ENCODE measurements around the gene POU3F1. TPM values are rescaled to one million over a fixed set of nuclear protein-coding genes. Genes with fewer than 3 reads are reported as not detected.

Gene POU3F1
- total RNA-seq, 4 donors from 2014 or later = 0.19 TPM; not detected in 3

DNA sequence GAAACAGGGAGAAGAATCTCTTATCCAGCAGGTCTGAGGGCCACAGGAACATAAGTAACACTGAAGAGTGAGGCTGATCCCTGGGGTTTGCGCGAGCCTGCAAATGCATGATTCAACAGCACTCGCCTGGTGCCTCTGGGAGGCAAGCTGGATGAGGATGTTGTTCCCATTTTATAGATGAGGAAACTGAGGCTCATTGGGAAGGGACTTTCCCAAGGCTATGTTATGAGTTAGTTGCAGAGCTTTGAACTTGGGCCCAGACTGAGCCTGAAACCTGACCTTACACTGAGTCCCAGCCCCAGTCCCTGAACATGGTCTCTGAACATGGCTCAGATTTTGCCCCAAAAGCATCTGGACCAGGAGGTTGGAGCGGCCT lies 27.7 kb upstream of the POU3F1 start:
- ATAC-seq (ENCODE audit: low FRiP score) = no peak
- DNase-seq (ENCODE audit: low spot score) = no peak
- TF ChIP-seq, protein P1, sequence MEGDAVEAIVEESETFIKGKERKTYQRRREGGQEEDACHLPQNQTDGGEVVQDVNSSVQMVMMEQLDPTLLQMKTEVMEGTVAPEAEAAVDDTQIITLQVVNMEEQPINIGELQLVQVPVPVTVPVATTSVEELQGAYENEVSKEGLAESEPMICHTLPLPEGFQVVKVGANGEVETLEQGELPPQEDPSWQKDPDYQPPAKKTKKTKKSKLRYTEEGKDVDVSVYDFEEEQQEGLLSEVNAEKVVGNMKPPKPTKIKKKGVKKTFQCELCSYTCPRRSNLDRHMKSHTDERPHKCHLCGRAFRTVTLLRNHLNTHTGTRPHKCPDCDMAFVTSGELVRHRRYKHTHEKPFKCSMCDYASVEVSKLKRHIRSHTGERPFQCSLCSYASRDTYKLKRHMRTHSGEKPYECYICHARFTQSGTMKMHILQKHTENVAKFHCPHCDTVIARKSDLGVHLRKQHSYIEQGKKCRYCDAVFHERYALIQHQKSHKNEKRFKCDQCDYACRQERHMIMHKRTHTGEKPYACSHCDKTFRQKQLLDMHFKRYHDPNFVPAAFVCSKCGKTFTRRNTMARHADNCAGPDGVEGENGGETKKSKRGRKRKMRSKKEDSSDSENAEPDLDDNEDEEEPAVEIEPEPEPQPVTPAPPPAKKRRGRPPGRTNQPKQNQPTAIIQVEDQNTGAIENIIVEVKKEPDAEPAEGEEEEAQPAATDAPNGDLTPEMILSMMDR (IDR thresholded peaks at IDR 0.05) = no peak

DNA sequence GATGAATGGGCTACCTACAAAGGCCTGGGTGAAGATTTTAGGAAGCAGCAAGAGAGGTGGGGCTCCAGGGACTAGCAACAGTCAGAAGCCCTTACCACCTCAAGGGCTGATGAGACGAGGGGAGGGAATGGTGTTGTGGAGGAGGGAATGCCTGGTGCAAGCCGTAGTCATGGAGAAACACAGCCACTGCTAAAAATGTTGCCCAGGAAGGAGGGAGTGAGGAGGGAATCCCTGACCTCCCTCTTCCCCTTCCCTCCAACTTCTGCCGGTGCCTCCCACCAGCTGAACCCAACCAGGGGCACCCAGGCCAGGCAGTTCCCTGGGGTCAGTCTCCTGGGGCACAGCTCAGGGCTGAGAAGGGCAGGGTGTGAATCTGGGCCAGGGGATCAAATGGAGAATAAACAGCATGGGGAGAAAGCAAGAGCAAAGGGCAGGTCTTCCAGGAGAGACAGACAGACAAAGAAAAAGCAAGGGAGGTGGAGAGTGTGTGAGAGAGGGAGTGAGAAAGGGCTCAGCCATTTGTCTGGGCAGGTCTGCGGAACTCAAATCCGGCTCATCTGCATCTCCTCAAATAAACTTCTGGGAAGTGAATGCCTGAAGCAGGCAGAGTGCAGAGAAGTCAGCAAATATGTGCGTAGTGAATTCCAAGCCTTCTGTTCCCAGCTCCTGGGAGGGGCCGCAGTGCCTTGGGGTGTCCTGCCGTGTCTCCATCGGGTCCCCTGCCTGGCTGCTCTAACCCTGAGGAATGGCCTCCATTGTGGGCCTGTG lies 27.1 kb upstream of the POU3F1 start:
- ATAC-seq (ENCODE audit: low FRiP score) = no peak

DNA sequence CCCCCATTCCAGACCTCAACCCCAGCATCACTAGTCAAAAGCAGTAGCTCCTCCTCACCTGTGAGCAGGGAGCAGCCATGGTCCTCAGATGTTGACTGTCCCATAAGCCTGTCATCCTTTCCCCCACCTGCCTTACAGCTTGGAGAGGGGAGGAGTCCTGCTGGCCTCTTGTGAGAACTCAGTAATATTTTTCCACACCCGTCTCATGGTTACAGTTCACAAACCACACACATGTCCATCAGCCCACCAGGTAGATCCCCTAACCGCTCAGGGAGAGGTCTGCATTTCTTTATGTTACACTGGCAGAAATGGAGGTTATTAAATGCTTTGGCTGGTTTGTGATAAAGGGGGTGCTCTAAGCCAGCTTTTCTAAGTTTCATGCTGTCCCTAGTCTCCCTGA lies 26.3 kb upstream of the POU3F1 start:
- no peak for DNase-seq (ENCODE audit: low spot score)
- TF ChIP-seq, protein P1 (IDR thresholded peaks at IDR 0.05) = no peak

More for the DNA sequence above, 27.1 kb upstream of the POU3F1 start:
- TF ChIP-seq, protein P1 (IDR thresholded peaks at IDR 0.05) = no peak
- DNase-seq (ENCODE audit: low spot score) = no peak

DNA sequence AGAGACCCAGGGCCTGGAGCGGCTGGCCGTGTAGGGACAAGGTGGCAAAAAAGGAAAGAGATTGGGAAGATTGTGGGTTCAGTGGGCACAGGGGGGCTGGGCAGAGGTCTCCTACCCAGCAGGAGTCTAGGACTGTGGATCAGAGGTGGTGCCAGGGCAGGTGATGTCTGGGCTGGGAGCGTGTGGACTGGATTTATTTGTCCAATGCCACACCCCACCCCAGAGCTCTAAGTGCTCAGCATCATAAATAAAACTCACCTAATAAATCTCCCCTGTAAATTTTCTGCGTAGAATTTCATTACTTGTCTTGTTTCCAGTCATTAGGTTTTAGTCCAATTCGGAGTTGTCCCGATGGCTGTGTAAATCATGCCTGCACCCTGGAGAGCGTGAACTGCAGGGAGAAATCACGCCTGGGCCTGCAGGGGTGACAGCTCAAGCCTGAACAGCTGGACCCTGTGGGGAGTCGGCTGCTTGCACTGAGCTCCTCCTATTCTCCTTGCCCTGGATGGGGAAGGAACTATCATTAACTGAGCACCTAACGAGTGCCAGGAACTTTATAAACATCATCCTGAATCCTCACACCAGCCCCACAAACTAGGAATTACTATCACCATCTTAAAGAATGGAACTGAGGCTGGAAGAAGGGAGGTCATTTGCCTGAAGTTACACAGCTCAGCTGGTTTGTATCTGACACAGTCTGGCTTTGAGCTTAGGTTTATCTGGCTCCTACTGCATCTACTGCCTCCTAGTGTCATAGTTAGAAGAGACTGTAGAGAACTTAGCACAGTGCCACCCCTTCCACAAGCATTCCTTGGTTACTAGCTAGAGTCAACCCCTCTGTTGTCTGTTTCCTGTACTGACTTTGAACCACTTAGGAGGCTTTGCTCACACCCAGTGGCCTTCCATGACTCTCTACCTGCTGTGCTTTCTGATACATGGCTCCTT lies 25.0 kb upstream of the POU3F1 start:
- ATAC-seq (ENCODE audit: low FRiP score) (no peak), DNase-seq (ENCODE audit: low spot score) (no peak)
- TF ChIP-seq, protein P1 (IDR thresholded peaks at IDR 0.05) = no peak

More for the DNA sequence above, 26.3 kb upstream of the POU3F1 start:
- no peak for ATAC-seq (ENCODE audit: low FRiP score)

DNA sequence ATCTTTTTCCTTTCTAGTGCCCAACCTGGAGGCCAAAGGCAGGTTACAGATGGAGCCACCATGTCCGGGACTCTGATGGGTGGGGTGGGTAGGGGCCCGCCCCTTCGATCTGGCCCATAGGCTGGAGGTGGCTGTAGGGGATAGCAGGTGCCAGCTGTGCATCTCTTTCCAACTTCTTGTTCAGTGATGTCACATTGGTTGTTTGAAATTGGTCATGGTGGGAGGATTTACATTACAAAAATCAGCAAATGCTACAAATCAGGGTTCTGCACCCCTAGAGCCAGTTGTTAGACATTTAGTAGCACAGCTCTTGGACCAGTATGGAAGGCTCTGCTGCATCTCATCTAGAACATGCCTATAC lies 22.4 kb upstream of the POU3F1 start:
- DNase-seq (ENCODE audit: low spot score) (no peak), ATAC-seq (ENCODE audit: low FRiP score) (no peak)
- TF ChIP-seq, protein P1 (IDR thresholded peaks at IDR 0.05) = no peak

DNA sequence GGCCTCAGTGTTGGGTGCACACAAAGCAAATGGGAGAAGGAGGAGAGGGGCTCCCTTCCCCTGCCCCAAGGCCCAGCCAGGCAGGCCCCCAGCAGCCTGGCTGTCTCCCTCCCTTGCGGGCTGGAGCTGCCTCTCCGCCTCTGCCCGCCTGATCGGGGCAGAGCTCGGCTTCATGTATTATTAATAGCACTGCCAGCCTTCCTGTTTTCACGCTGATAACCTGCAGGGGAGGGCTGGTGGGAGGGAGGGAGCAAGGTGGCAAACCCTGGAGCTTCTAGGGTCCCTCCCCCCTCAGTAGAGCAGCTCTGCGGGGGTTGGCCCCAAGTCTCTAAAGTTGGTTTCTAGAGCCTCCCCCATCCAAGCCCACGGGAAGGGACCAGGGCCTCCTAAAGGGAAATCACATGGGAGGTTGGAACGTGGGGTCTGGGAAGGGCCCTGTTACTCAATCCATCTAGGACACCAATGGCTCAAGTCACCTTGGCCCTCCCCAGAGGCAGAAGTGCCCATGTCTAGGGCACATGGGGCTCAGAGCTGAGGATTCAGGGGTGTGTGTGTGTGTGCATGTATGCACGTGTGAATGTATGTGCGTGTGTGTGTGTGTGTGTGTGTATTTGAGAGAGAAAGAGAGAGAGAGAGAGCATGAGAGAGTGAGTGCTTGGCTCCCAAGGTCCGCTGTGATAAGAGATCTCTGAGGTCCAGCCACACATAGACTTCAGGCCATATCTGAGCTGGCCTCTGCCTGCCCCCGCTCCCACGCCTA lies 21.8 kb upstream of the POU3F1 start:
- ATAC-seq (ENCODE audit: low FRiP score) (no peak), DNase-seq (ENCODE audit: low spot score) (no peak)
- TF ChIP-seq, protein P1 (IDR thresholded peaks at IDR 0.05) = no peak

All from omental fat pad (tissue), 4 donors.